HCT116 (cell line): ENCODE measurements around the gene SLC43A3. TPM values are rescaled to one million over a fixed set of nuclear protein-coding genes. Genes with fewer than 3 reads are reported as not detected.

Experiments used
- ATAC-seq: fragments of 200-7000 bp; cut with Tn5 transposase; 2 replicates; pipeline ENCODE4 v1.9.1; 2020; ENCODE audit warnings: mild to moderate bottlenecking, moderate library complexity
- BruUV-seq: library from RNA; stranded (reverse); fragments of 400-500 nt; replicated peaks from 2 replicates; lab custom pipeline; 2021; lab: Mats Ljungman, UMichigan
- CTCF ChIA-PET: fragments of 300-600 bp; sonication (Branson Sonifier 250); formaldehyde crosslinking; loops from one replicate; lab custom pipeline; 2021; ENCODE audit warnings: antibody characterized with exemption; lab: Charles Lee
- POLR2A ChIA-PET: fragments of 300-600, 350-600 bp; sonication (Branson Sonifier 250); formaldehyde crosslinking; loops from one replicate; lab custom pipeline; 2021; ENCODE audit warnings: antibody characterized with exemption; lab: Charles Lee
- RAD21 ChIA-PET, 2 experiments: fragments of 300-600 bp; sonication (Branson Sonifier 250); formaldehyde crosslinking; loops; one replicate each; lab custom pipeline; 2023; ENCODE audit warnings: low total read pairs in 2 of 2; ENCODE audit not compliant: uncharacterized antibody in 2 of 2, unreplicated experiment in 2 of 2, low non-redundant PET in 1 of 2; lab: Charles Lee
- DNase-seq: peaks from one replicate; pipeline ENCODE4 v3.0.0-alpha.2; 2010; ENCODE audit warnings: low read depth, low spot score
- H2AFZ ChIP-seq: fragments of 200-600 bp; shearing (Covaris generic), sonication (generic); 2 replicates; pipeline ENCODE4 v1.6.1; 2017; ENCODE audit warnings: low read depth, mixed run types, mixed read lengths, antibody characterized with exemption, low read length; ENCODE audit not compliant: poor library complexity, severe bottlenecking
- H3K27ac ChIP-seq: 2 replicates; pipeline ENCODE4 v1.5.1; 2012; ENCODE audit warnings: low read depth, low read length
- H3K27me3 ChIP-seq: fragments of 200-600 bp; sonication (generic); 2 replicates; pipeline ENCODE4 v1.6.1; 2016; ENCODE audit warnings: mixed run types, low read length, mixed read lengths; ENCODE audit not compliant: insufficient read depth
- H3K36me3 ChIP-seq, 2 experiments: fragments of 200-500 bp in 1 of 2; fragments of 200-600 bp in 1 of 2; sonication (Bioruptor generic) in 1 of 2; sonication (generic) in 1 of 2; 2 replicates each; pipeline versions ENCODE4 v1.5.1 to v1.6.1; 2014 to 2016; ENCODE audit warnings: low read length in 2 of 2, inconsistent platforms in 1 of 2, mixed read lengths in 1 of 2, mixed run types in 1 of 2; ENCODE audit not compliant: insufficient read depth in 2 of 2, control insufficient read depth in 1 of 2
- H3K4me1 ChIP-seq, 2 experiments: fragments of 200-600 bp in 1 of 2; sonication (generic) in 1 of 2; 2 replicates each; pipeline versions ENCODE4 v1.5.1 to v1.6.1; 2012 to 2017; ENCODE audit warnings: low read length in 2 of 2, inconsistent platforms in 1 of 2, mild to moderate bottlenecking in 1 of 2, mixed read lengths in 1 of 2, mixed run types in 1 of 2, moderate library complexity in 1 of 2; ENCODE audit not compliant: insufficient read depth in 2 of 2, control insufficient read depth in 1 of 2
- H3K4me2 ChIP-seq: fragments of 200-600 bp; sonication (generic); 2 replicates; pipeline ENCODE4 v1.6.1; 2017; ENCODE audit warnings: mixed run types, low read length, mixed read lengths
- H3K4me3 ChIP-seq, 2 experiments: fragments of 200-600 bp in 1 of 2; sonication (generic) in 1 of 2; replicated peaks in 1 of 2; 2 replicates each; pipeline ENCODE4 v1.5.1; 2011 to 2016; ENCODE audit warnings: low read length in 2 of 2, control low read depth in 1 of 2, low read depth in 1 of 2, mild to moderate bottlenecking in 1 of 2, mixed read lengths in 1 of 2, mixed run types in 1 of 2
- H3K79me2 ChIP-seq: fragments of 200-600 bp; sonication (generic); 2 replicates; pipeline ENCODE4 v1.6.1; 2017; ENCODE audit warnings: mild to moderate bottlenecking, mixed run types, low read length, moderate library complexity, mixed read lengths; ENCODE audit not compliant: insufficient read depth
- H3K9ac ChIP-seq: fragments of 200-600 bp; sonication (generic); 2 replicates; pipeline ENCODE4 v1.6.1; 2016; ENCODE audit warnings: low read length, mixed read lengths
- H3K9me2 ChIP-seq: fragments of 200-600 bp; sonication (generic), shearing (Covaris generic); 2 replicates; pipeline ENCODE4 v1.6.1; 2017; ENCODE audit warnings: mixed run types, mild to moderate bottlenecking, moderate library complexity; ENCODE audit not compliant: insufficient read depth
- H3K9me3 ChIP-seq, 2 experiments: fragments of 200-500 bp in 1 of 2; fragments of 200-600 bp in 1 of 2; sonication (Bioruptor generic) in 1 of 2; sonication (generic) in 1 of 2; 2 replicates each; pipeline ENCODE4 v1.6.1; 2014 to 2017; ENCODE audit warnings: low read length in 2 of 2, mixed read lengths in 2 of 2, inconsistent platforms in 1 of 2, low read depth in 1 of 2, mild to moderate bottlenecking in 1 of 2, mixed run types in 1 of 2, moderate library complexity in 1 of 2; ENCODE audit not compliant: control insufficient read depth in 1 of 2, insufficient read depth in 1 of 2
- H4K20me1 ChIP-seq: fragments of 200-600 bp; sonication (generic), shearing (Covaris generic); 2 replicates; pipeline ENCODE4 v1.6.1; 2017; ENCODE audit warnings: mixed run types, mild to moderate bottlenecking, moderate library complexity; ENCODE audit not compliant: insufficient read depth
- ATF3 ChIP-seq: IDR thresholded peaks from 2 replicates; pipeline ENCODE4 v1.6.1; 2012
- CBX3 ChIP-seq: IDR thresholded peaks from 2 replicates; pipeline ENCODE4 v1.6.1; 2012; ENCODE audit warnings: low read depth
- CTCF ChIP-seq, 3 experiments: fragments of 200-600 bp in 1 of 3; sonication (generic) in 1 of 3; IDR thresholded peaks in 2 of 3; conservative IDR thresholded peaks in 1 of 3; 2 replicates each; pipeline ENCODE4 v1.5.1; 2012 to 2017; ENCODE audit warnings: low read depth in 2 of 3, low read length in 2 of 3, antibody characterized with exemption in 1 of 3, borderline replicate concordance in 1 of 3, control low read depth in 1 of 3, mild to moderate bottlenecking in 1 of 3, mixed read lengths in 1 of 3, mixed run types in 1 of 3, moderate library complexity in 1 of 3; ENCODE audit not compliant: insufficient read depth in 1 of 3
- EGR1 ChIP-seq: IDR thresholded peaks from 2 replicates; pipeline ENCODE4 v1.6.1; 2012; ENCODE audit warnings: low read depth
- ELF1 ChIP-seq: IDR thresholded peaks from 2 replicates; pipeline ENCODE4 v1.6.1; 2012; ENCODE audit warnings: low read depth, borderline replicate concordance
- FOSL1 ChIP-seq: IDR thresholded peaks from 2 replicates; pipeline ENCODE4 v1.6.1; 2012; ENCODE audit warnings: low read depth
- JUND ChIP-seq: IDR thresholded peaks from 2 replicates; pipeline ENCODE4 v1.6.1; 2012
- POLR2AphosphoS5 ChIP-seq: IDR thresholded peaks from 2 replicates; pipeline ENCODE4 v1.6.1; 2011; ENCODE audit warnings: mild to moderate bottlenecking, low read depth, low read length, moderate library complexity
- RAD21 ChIP-seq: IDR thresholded peaks from 2 replicates; pipeline ENCODE4 v1.6.1; 2012; ENCODE audit warnings: low read depth, mild to moderate bottlenecking
- REST ChIP-seq: IDR thresholded peaks from 2 replicates; pipeline ENCODE4 v1.6.1; 2012; ENCODE audit warnings: low read depth
- TCF7L2 ChIP-seq: IDR thresholded peaks from 2 replicates; pipeline ENCODE4 v1.7.0; 2011; ENCODE audit warnings: borderline replicate concordance, inconsistent platforms; ENCODE audit not compliant: insufficient read depth, insufficient read length; ENCODE audit errors: extremely low read depth
- YY1 ChIP-seq: IDR thresholded peaks from 2 replicates; pipeline ENCODE4 v1.6.1; 2011; ENCODE audit warnings: low read length, low read depth, moderate library complexity, mild to moderate bottlenecking; ENCODE audit not compliant: insufficient replicate concordance; ENCODE audit errors: extremely low read depth
- ZBTB33 ChIP-seq: IDR thresholded peaks from 2 replicates; pipeline ENCODE4 v1.6.1; 2011; ENCODE audit warnings: mild to moderate bottlenecking, low read length, moderate library complexity; ENCODE audit not compliant: insufficient replicate concordance; ENCODE audit errors: extremely low read depth
- ZFX ChIP-seq: fragments of 450-650 bp; IDR thresholded peaks from 2 replicates; pipeline ENCODE4 v1.6.1; 2017
- ZNF274 ChIP-seq: fragments of 200-500 bp; sonication (Bioruptor generic); IDR thresholded peaks from 2 replicates; pipeline ENCODE4 v1.6.1; 2014; ENCODE audit warnings: mild to moderate bottlenecking, low read depth, low read length, inconsistent platforms
- intact Hi-C: fragments of 100-400 bp; cut with micrococcal nuclease; formaldehyde crosslinking; loops from 2 replicates; pipeline ENCODE4 v1.10.0; 2022
- total RNA-seq: library from RNA; stranded (reverse); gene quantifications from one replicate; pipeline ENCODE4 v1.2.1, GENCODE V29; 2021; ENCODE audit not compliant: unreplicated experiment

The SLC43A3 gene
- total RNA-seq, 1 experiment from 2014 or later = 36.9 TPM

- TF ChIP-seq REST (no peak), CBX3 (no peak), TCF7L2 (no peak), ZNF274 (no peak), ZFX (no peak), POLR2AphosphoS5 (no peak)
Measured at GRCh38 chr11:57464539-57465181, 37.7 kb upstream of the SLC43A3 start (continued).

GRCh38 chr11:57463671-57464538, 37.0 kb upstream of the SLC43A3 start:
- H3K27ac ChIP-seq = no peak overlapping the region
- no peak for TF ChIP-seq CTCF (IDR thresholded peaks at IDR 0.05 in 2 of 3, conservative IDR thresholded peaks at IDR 0.05 in 1 of 3; ENCODE audit: borderline replicate concordance in 1 of 3, insufficient read depth in 1 of 3, low read depth in 2 of 3, low read length in 2 of 3)
- TF ChIP-seq ZFX = no peak
- no peak for TF ChIP-seq ZBTB33
- no peak for TF ChIP-seq JUND
- TF ChIP-seq FOSL1 = no peak
- TF ChIP-seq RAD21 = no peak
- TF ChIP-seq ELF1 = no peak
- no peak for TF ChIP-seq EGR1
- no peak for TF ChIP-seq YY1
- no peak for TF ChIP-seq ATF3

More at GRCh38 chr11:57463671-57464538, 37.0 kb upstream of the SLC43A3 start:
- no peaks in the 10 kb centered on the region for H3K27me3 ChIP-seq
- no peak overlapping the region for H3K4me3 ChIP-seq
- intact Hi-C loops = no loop called here
- DNase-seq (no peak), ATAC-seq (no peak)
- ChIA-PET RAD21 (interaction anchor here in 1 of 2 experiments (0.5 kb wide), 1 partner anchor 188 kb away, joined by 3 read pairs; no protein-coding TSS in a partner anchor), CTCF (interaction anchor here (1.1 kb wide), 1 partner anchor 16 kb away, joined by 3 read pairs; no protein-coding TSS in a partner anchor), POLR2A (no interaction called here)
- no peaks in the 10 kb centered on the region for H3K9me2 ChIP-seq
- no peak overlapping the region for H3K4me2 ChIP-seq
- no peak overlapping the region for H3K9ac ChIP-seq
- no peaks in the 10 kb centered on the region for H4K20me1 ChIP-seq
- H3K9me3 ChIP-seq = no peaks in the 10 kb centered on the region
- H3K4me1 ChIP-seq = peaks cover 8 to 23% of the 10 kb centered on the region in 2 experiments; a peak in 3 of 4 replicates
- no TSS peak for BruUV-seq
- H3K79me2 ChIP-seq = no peaks in the 10 kb centered on the region
- no peaks in the 10 kb centered on the region for H3K36me3 ChIP-seq
- H2AFZ ChIP-seq = no peak overlapping the region
